ENCODE measurements around the gene MS4A18.
"Not testable (repeated sequence)": the region's sequence is repeated elsewhere in the genome, so short reads cannot be mapped to it uniquely, and the experiment has no call there.

MS4A18 gene

DNA sequence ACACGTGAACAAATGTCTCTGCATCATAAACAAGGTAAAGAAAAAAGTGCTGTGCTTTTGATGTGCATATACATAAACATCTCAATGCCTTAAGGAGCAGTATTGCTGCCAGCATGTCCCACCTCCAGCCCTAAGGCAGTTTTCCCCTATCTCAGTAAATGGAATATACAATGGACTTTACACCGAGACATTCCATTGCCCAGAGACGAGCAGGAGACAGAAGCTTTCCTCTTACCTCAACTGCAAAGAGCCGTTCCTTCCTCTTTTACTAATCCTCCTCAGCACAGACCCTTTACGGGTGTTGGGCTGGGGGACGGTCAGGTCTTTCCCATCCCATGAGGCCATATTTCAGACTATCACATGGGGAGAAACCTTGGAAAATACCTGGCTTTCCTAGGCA, 11.1 kb upstream of the MS4A18 start:
- not testable (repeated sequence) for DNase-seq; H3K9me3 Mint-ChIP-seq; H3K4me1 Mint-ChIP-seq; H3K27ac Mint-ChIP-seq; H3K4me3 Mint-ChIP-seq; ATAC-seq (replicated peaks); H3K36me3 Mint-ChIP-seq
- peaks cover 25 to 35% of the 10 kb centered on the region in 2 donors for H3K27me3 Mint-ChIP-seq

DNA sequence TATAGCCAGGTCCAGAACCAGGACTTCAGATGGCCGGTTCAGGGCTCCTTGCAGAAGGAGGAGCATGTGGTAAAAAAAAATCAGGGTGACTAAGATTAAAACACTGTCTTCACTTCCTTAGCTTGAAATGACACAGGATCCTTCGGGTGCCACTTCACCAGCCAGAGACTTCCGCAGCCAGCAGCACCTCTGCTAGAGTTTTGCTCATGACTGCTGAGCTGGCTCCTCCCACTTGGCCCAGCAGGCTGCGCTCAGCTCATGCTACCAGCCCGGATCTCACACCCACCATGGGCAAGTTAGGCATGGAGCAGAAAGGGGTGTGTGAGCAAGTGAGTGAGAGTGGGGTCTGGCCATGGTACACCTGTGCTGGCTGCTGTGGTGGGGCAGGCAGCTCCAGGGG, 6.6 kb upstream of the MS4A18 start:
- Mint-ChIP-seq H3K4me1 (no peaks in the 10 kb centered on the region), H3K27me3 (peaks cover 37 to 40% of the 10 kb centered on the region in 2 donors), H3K9me3 (peaks cover 0 to 3% of the 10 kb centered on the region in 2 donors), H3K36me3 (no peaks in the 10 kb centered on the region), H3K4me3 (no peak overlapping the region), H3K27ac (no peak overlapping the region)
- no peak for DNase-seq
- ATAC-seq (replicated peaks) = peak in 1 of 2 donors; percentile 27

DNA sequence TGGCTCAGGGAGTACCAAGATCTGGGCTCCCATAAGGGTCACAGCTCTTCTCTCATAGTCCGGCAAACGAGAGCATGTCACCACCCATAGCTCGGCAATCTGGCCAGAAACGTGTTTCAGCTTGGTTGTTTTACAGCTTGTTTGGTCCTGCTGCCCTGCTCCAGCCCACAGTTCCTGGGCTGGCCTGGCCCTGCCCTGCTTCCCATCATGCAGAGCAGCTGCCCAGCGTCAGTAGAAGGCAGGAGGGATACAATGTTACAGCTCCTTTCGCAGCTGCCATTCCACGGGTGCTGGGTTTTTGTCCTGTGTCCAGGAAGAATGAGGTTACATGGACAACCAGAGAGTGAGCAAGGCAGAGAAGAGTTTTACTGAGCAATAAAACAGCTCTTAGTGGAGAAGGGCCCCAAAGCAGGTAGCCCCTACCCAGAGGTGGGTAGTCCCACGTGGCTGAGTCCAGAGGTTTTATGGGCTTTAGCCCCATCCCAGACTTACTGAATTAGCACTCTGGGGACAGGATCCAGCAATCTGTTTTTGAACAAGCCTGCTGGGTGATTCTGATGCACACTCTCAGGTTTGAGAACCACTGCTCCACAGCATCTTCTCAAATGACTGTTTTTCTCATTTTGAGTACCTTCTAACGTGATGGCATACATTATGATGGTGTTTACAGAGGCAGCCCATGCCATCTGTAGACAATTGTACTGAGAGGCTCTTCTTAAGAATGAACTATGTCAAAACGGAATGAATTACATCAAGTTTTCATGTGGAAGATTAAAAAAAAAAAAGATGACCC, 5.8 kb upstream of the MS4A18 start:
- Mint-ChIP-seq H3K27ac (no peak overlapping the region), H3K27me3 (peaks cover 32 to 39% of the 10 kb centered on the region in 2 donors), H3K36me3 (no peaks in the 10 kb centered on the region), H3K9me3 (peaks cover 0 to 3% of the 10 kb centered on the region in 2 donors), H3K4me1 (no peaks in the 10 kb centered on the region), H3K4me3 (no peak overlapping the region)
- ATAC-seq (replicated peaks) = peak in 1 of 2 donors; percentile 38
- DNase-seq = no peak

DNA sequence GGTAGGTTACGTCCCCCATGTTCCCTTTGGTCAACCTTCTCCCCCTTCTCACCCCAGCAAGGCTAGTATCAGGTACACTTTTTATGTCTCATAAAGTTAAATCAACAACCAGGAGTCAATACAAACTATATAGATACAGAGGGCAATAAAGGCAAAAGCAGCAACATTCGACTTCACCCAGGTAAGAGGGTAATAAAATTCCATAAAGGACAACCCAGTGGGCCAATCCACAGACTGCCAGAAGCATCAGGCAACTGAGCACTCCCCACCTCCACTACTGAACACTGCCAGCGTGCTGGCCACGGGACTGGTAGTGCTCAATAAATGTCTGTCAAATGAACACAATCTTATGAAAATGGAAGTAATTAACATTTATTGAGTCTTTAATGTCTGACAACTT, 5.1 kb upstream of the MS4A18 start:
- H3K27ac Mint-ChIP-seq = no peak overlapping the region
- H3K36me3 Mint-ChIP-seq = no peaks in the 10 kb centered on the region
- no peak for ATAC-seq (replicated peaks)
- no peak overlapping the region for H3K4me3 Mint-ChIP-seq
- no peaks in the 10 kb centered on the region for H3K4me1 Mint-ChIP-seq
- H3K27me3 Mint-ChIP-seq = peaks cover 31 to 38% of the 10 kb centered on the region in 2 donors
- no peak for DNase-seq
- peaks cover 0 to 3% of the 10 kb centered on the region in 2 donors for H3K9me3 Mint-ChIP-seq

DNA sequence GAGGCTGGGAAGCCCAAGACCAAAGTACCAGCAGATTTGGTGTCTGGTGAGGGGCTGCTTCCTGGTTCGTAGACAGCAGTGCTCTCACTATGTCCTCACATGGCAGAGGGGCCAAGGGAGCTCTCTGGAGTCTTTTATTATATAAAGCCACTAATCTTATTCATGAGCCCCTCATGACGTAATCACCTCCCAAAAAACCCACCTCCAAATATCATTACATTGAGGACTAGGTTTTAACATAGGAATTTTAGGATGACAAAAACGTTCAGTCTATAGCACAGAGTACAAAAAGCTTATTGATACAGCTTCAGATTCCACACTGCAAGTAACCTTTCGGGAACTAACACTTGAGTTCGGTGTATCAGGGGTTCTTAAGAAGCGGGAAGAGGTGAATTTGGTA, 4.1 kb upstream of the MS4A18 start:
- H3K4me1 Mint-ChIP-seq = no peaks in the 10 kb centered on the region
- no peak for ATAC-seq (replicated peaks)
- no peak overlapping the region for H3K4me3 Mint-ChIP-seq
- no peaks in the 10 kb centered on the region for H3K36me3 Mint-ChIP-seq
- peaks cover 27 to 32% of the 10 kb centered on the region in 2 donors for H3K27me3 Mint-ChIP-seq
- no peak for DNase-seq
- no peak overlapping the region for H3K27ac Mint-ChIP-seq
- H3K9me3 Mint-ChIP-seq = peaks cover 0 to 3% of the 10 kb centered on the region in 2 donors

DNA sequence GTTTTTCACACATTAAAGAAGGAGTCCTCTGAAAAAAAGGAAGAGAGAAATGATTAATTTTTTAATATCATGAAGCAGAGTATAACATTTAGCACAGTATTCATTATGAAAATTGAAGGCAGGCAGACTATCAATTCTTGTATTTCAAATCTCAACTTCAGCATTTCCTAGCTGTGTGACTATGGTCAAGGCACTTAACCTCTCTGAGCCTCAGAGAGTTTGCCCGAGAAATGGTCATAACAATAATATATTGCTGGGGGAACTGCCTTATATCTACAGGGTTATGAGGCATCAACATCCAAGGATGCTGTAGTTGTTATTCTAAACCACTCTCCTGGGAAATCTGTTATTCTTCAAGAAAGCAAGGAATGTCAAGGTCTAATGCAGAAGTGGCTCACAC, 1.1 kb downstream of the MS4A18 start:
- H3K9me3 Mint-ChIP-seq = peaks cover 0 to 1% of the 10 kb centered on the region in 2 donors
- DNase-seq = no peak
- ATAC-seq (replicated peaks) = no peak
- no peak overlapping the region for H3K27ac Mint-ChIP-seq
- H3K4me3 Mint-ChIP-seq = no peak overlapping the region
- no peaks in the 10 kb centered on the region for H3K36me3 Mint-ChIP-seq
- peaks cover 29 to 30% of the 10 kb centered on the region in 2 donors for H3K27me3 Mint-ChIP-seq
- no peaks in the 10 kb centered on the region for H3K4me1 Mint-ChIP-seq

DNA sequence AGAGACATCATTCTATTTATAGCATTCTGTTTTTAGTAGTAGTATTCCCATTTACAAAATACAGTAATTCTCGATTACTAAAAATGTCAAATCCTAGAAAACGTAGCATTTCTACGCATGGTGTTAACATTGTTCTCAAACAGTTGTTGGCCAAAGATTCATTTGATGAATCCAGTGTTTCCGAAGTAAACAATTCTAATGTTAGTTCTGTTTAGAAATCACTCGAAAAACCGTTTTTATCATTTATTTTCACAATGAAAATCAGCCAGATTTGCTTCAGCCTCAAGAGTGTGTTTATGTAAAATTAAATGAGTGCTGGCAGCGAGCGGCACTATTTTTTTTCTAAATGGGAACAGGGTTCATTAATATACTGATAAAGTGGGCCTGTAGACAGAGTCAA, 7.1 kb downstream of the MS4A18 start:
- H3K9me3 Mint-ChIP-seq = peaks cover 0 to 1% of the 10 kb centered on the region in 2 donors
- H3K4me1 Mint-ChIP-seq = no peaks in the 10 kb centered on the region
- H3K27me3 Mint-ChIP-seq = peaks cover 23 to 25% of the 10 kb centered on the region in 2 donors
- ATAC-seq (replicated peaks) (no peak), DNase-seq (no peak)
- no peaks in the 10 kb centered on the region for H3K36me3 Mint-ChIP-seq
- H3K27ac Mint-ChIP-seq = no peak overlapping the region
- no peak overlapping the region for H3K4me3 Mint-ChIP-seq

DNA sequence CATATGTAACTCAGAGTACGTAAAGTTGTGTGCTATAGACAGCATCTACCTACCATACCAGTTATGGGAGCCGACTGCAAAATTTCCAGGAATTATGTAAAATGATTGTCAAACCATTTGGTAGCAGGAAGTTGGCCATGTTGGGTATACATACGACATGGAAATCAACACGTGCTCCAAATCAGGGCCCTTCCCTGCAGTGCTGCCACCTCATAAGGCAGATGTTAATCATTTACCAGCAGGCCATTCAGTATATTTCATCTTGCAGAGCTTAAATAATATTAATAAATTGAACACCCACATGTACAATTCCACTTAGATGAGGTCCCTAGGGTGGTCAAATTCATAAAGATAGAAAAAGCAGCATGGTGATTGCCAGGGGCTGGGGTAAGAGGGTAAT, 9.8 kb downstream of the MS4A18 start:
- Mint-ChIP-seq H3K27ac (no peak overlapping the region), H3K27me3 (peaks cover 19 to 28% of the 10 kb centered on the region in 2 donors), H3K4me1 (no peaks in the 10 kb centered on the region), H3K9me3 (no peaks in the 10 kb centered on the region), H3K36me3 (no peaks in the 10 kb centered on the region), H3K4me3 (no peak overlapping the region)
- no peak for ATAC-seq (replicated peaks)
- DNase-seq = no peak

DNA sequence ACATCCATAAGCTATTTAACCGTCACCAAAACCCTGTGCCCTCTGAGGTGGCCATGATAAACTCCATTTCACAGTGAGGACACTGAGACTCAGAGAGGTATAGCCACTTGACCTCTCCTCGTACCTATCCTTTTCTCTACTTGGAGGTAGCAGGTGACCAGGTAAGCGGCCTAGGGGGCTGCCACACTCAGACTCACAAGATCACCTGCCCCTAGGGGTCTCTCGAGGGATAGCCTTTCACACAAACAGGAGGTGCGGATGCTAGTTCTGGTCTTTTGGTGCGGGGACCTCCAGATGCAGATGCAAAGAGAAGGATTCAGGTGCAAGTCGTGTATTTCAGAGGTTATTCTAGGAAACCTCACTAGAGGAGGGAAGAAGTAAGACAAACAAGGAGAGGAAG, 14.6 kb downstream of the MS4A18 start:
- ATAC-seq (replicated peaks) = no peak
- peaks cover 1 to 6% of the 10 kb centered on the region in 2 donors for H3K9me3 Mint-ChIP-seq
- peaks cover 13 to 19% of the 10 kb centered on the region in 2 donors for H3K27me3 Mint-ChIP-seq
- H3K36me3 Mint-ChIP-seq = no peaks in the 10 kb centered on the region
- DNase-seq = no peak
- no peak overlapping the region for H3K4me3 Mint-ChIP-seq
- H3K4me1 Mint-ChIP-seq = no peaks in the 10 kb centered on the region
- no peak overlapping the region for H3K27ac Mint-ChIP-seq

DNA sequence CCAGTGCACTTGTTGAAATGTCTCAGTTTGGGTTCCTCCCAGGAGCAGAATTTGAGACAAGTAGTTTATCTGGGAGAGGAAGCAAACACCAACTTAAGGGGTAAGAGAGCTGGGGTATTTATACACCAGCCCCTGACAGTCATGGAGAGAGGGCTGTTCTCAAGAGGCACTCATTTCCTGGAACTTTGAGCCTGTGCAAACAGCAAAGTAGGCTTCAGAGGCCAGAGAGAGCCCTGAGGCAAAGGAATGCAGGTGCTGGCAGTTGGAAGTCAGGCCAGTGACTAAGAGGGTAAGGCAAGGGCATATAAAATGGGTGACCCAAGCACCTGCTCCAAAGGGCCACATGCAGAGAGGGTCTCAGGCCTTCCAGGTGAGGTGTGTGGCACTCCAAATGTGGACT, 16.1 kb downstream of the MS4A18 start:
- DNase-seq = no peak
- no peak for ATAC-seq (replicated peaks)
- no peaks in the 10 kb centered on the region for H3K36me3 Mint-ChIP-seq
- no peak overlapping the region for H3K27ac Mint-ChIP-seq
- H3K9me3 Mint-ChIP-seq = peaks cover 1 to 6% of the 10 kb centered on the region in 2 donors
- peaks cover 14 to 27% of the 10 kb centered on the region in 2 donors for H3K27me3 Mint-ChIP-seq
- no peak overlapping the region for H3K4me3 Mint-ChIP-seq
- no peaks in the 10 kb centered on the region for H3K4me1 Mint-ChIP-seq

DNA sequence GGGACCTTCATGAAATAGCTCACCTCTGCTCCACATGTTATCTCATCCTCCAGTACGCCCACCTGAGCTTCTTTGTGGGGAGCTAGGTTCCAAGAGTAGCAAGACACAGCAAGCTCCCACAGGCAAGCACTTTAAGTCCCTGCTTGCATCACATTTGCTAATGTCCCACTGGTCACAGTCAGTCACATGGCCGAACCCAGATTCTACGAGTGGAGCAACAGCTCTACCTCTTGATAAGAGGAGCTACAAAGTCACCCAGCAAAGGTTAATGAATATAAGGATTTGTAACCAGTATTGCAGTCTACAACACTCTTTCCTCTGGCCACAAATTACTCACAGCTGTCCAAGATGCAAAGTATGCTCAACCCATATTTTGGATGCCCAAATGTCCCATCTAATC, 16.9 kb downstream of the MS4A18 start:
- ATAC-seq (replicated peaks) (no peak), DNase-seq (no peak)
- H3K27me3 Mint-ChIP-seq = peaks cover 21 to 33% of the 10 kb centered on the region in 2 donors
- no peak overlapping the region for H3K4me3 Mint-ChIP-seq
- no peaks in the 10 kb centered on the region for H3K4me1 Mint-ChIP-seq
- H3K9me3 Mint-ChIP-seq = peaks cover 1 to 6% of the 10 kb centered on the region in 2 donors
- no peaks in the 10 kb centered on the region for H3K36me3 Mint-ChIP-seq
- H3K27ac Mint-ChIP-seq = no peak overlapping the region

DNA sequence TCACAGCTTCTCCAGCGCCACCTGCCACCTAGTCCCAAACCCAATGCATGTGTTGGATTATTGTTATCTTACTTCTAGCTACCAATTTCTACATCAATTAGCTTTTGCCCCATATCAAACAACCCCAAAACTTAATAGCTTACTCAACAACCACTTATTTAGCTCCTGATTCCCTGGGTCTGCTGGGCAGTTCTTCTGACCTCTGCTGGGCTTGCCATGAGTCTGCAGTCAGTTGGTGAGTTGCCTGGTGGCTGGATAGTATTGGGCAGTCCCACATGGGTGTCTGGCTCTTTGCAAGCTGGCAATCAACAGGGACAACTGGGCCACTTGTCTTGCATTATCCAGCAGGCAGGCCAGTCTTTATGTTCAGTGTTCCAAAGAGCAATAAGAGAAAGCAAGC, 18.5 kb downstream of the MS4A18 start:
- Mint-ChIP-seq H3K9me3 (peaks cover 5 to 11% of the 10 kb centered on the region in 2 donors), H3K4me1 (peaks cover 0 to 3% of the 10 kb centered on the region in 2 donors), H3K36me3 (no peaks in the 10 kb centered on the region), H3K4me3 (no peak overlapping the region), H3K27me3 (peaks cover 21 to 34% of the 10 kb centered on the region in 2 donors), H3K27ac (no peak overlapping the region)
- ATAC-seq (replicated peaks) = no peak
- DNase-seq = no peak

DNA sequence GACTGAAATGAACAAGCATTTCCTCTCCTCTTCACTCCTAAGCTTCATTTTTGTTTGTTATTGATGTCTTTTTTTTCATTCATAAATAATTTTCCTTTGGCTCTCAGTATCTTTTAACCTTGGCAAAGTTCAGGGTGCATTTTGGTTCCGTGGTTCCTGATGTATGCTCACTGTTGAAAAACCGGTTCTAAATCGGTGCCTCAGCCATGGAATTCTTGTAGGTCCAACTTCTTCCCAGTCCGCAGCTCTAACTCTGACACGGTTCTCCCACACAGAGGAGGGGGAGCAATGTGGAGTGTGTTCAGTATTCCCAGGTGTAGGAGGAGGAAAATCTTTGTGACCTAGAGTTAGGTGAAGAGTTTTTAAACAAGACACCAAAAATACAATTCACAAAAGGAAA, 19.6 kb downstream of the MS4A18 start:
- Mint-ChIP-seq H3K4me3 (no peak overlapping the region), H3K9me3 (peaks cover 5 to 11% of the 10 kb centered on the region in 2 donors), H3K36me3 (no peaks in the 10 kb centered on the region), H3K4me1 (peaks cover 0 to 3% of the 10 kb centered on the region in 2 donors), H3K27me3 (peaks cover 15 to 27% of the 10 kb centered on the region in 2 donors), H3K27ac (no peak overlapping the region)
- DNase-seq (no peak), ATAC-seq (replicated peaks) (no peak)

DNA sequence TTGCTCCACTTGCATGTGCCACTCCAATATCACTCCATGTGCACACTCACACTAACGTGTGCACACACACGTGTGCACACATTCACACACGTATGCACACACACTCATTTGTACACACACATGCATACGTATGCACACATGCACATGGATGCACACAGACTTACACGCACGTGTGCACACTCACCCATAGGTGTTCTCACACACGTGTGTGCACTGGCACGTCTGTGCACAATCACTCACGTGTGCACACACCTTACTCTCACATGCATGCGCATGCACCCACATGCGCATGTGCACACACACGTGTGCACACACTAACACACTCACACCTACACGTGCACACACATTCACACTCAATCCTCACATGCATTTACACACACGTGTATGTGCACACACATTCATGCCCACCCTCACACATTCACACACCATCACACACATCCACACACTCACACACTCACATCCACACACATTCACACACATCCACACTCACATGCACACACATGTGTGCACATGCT, 22.9 kb downstream of the MS4A18 start:
- peaks cover 0 to 3% of the 10 kb centered on the region in 2 donors for H3K4me1 Mint-ChIP-seq
- H3K4me3 Mint-ChIP-seq = no peak overlapping the region
- DNase-seq (no peak), ATAC-seq (replicated peaks) (no peak)
- peaks cover 5 to 11% of the 10 kb centered on the region in 2 donors for H3K9me3 Mint-ChIP-seq
- H3K27ac Mint-ChIP-seq = no peak overlapping the region
- H3K36me3 Mint-ChIP-seq = no peaks in the 10 kb centered on the region
- H3K27me3 Mint-ChIP-seq = peaks cover 24 to 37% of the 10 kb centered on the region in 2 donors

DNA sequence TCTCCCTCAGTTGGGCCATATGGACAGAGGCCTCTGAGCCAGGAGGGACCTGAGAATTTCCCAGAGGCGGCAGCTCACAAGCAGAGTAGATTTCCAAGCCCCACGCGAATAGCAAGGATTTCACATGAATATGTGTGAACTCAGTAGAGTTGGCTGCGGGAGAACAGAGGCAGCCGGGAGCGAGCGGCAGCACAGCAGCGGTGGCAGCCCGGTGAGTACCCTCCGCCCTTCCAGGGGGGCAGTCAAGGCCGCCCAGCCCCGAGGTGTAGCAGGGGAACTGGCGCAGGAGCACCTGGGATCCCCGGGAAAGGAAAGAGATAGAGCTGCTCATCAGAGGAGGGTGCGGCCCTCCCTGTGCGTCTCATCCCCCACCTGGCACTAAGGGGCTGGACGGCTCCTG, 23.7 kb downstream of the MS4A18 start:
- ATAC-seq (replicated peaks) (no peak), DNase-seq (no peak)
- no peak overlapping the region for H3K4me3 Mint-ChIP-seq
- H3K4me1 Mint-ChIP-seq = peaks cover 0 to 3% of the 10 kb centered on the region in 2 donors
- peaks cover 27 to 45% of the 10 kb centered on the region in 2 donors for H3K27me3 Mint-ChIP-seq
- H3K27ac Mint-ChIP-seq = no peak overlapping the region
- peaks cover 3 to 5% of the 10 kb centered on the region in 2 donors for H3K9me3 Mint-ChIP-seq
- H3K36me3 Mint-ChIP-seq = no peaks in the 10 kb centered on the region
